ENCODE results near the gene NHEJ1.

Gene NHEJ1

GRCh38 chr2:219165058-219165911, 4.7 kb upstream of the NHEJ1 start:
- no peak for DNase-seq

- no peak for DNase-seq
Observed at GRCh38 chr2:219163156-219163555, 2.5 kb upstream of the NHEJ1 start.

DNA sequence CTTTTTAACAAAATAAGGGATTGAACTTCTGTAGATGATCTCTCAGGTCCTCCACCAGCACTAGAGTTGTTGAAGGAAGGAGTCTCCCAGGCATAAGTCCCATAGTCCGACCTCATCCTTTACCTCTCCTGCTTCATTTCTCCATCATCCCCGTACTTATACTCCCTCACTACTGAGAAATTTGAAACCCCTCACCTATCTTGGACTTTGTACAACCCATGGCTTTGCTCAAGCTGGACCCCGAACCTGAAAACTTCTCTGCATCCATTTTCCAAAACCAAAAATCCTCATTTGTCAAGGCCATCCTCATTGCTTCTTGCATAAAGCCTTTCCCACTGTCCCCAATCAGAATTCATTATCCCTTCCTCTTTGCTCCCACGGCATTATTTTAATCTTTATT, 482 bp upstream of the NHEJ1 start:
- no peak for DNase-seq

DNA sequence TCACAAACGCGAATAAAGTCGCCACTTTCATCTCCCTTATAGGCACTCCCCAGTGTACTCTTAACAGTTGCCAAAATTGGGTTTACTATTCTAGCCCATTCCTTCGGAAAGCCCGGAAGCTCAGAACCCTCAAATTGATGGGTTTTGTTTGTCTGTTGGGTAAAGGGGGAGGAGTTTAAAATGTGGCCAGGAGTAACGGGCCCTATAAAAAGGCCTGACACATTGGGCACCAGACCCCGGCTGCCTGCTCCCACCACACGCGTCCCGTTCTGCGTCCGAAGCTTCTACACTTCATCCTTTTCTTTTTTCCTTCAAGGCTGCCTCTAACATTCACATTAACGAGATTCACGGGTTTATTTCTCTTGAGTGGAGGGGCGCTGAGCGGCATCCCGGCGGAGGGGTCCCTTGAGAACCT, 837 bp downstream of the NHEJ1 start:
- DNase-seq, result no peak

DNA sequence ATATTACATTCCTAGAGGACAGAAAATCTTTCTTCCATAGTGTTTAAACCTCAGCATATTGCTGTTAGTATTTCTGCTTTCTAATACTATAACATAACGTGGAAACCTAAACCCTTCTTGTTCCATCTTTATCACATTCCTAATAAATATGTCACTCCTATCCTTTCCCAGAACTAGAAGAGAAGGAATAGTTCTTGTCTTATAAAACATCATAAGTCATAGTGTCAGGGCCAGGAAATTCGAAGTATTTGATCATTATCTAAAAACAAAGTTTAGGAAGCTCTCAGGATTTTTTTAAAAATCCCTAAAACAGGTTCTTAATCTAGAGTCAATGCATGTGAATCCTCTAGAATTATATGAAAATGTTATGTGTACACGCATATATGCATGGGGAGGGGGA, 2.0 kb downstream of the NHEJ1 start:
- DNase-seq, result no peak

DNA sequence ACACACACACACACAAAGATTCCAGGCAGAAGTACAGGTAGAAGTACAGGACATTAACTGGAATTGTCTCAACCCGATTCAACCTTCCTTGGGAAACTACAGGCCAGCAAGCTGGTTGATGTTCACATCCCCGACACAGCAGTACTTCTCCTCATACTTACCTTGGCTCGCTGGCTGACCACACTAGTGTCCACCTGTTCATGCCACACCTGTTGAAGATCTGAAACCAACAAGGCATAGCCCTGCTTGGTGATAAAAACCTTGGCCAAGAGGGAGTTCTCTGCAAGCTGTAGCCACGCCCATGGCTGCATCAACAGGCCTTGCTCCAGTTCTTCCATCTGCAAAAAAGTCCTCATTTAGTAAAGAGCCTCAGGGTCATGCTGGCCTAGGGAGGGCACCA, 2.6 kb downstream of the NHEJ1 start:
- DNase-seq, result no peak

- no peak for DNase-seq
Observed at GRCh38 chr2:219157396-219157795, 3.2 kb downstream of the NHEJ1 start.

GRCh38 chr2:219155054-219155644, 5.5 kb downstream of the NHEJ1 start:
- DNase-seq, result no peak

GRCh38 chr2:219149667-219150066, 10.9 kb downstream of the NHEJ1 start:
- DNase-seq, result no peak

DNA sequence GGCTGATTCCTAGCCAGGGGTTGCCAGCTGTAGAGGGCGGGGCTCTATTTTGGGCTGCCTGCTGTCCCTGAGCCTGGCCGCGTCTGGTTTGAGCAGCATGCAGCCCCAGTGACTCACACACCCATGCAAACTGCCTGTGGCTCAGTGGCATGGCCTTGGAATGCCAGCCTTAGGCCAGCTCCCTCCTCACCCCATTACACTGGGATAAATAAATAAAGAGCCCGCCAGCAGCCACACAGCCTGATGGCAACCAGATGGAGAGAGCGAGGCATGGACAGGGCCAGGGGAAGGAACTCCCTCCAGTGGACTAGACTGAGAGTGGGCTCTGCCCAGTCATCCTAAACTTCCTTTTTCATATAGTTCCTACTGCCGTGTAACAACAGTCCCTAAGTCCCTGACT, 18.3 kb downstream of the NHEJ1 start:
- DNase-seq, result no peak

- DNase-seq, result no peak
Observed at GRCh38 chr2:219140722-219141121, 19.9 kb downstream of the NHEJ1 start.

GRCh38 chr2:219133976-219134375, 26.6 kb downstream of the NHEJ1 start:
- no peak for DNase-seq

GRCh38 chr2:219131744-219132143, 28.9 kb downstream of the NHEJ1 start:
- DNase-seq, result no peak

- no peak for DNase-seq
Observed at GRCh38 chr2:219131327-219131726, 29.3 kb downstream of the NHEJ1 start.

- DNase-seq, result no peak
Observed at GRCh38 chr2:219129589-219129988, 31.0 kb downstream of the NHEJ1 start.

DNA sequence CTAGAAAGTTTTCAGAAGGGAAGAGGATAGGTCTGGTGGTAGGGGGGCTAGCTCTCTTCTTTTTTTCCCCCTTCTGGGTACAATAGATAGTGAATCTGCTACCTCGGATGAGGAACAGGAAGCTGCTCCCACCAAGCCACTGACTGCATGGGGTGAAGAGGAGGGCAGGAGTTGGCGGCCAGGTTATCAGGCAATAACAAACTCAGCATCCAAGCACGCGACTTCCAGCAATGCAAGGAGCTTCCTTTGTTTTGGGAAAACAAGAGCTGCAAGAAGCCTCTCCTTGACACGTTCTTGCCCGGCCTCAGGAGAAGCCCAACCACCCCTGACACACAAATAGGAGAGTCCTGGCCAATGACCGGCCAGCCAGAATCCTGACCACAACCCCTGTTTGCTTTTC, 32.2 kb downstream of the NHEJ1 start:
- DNase-seq, result no peak

DNA sequence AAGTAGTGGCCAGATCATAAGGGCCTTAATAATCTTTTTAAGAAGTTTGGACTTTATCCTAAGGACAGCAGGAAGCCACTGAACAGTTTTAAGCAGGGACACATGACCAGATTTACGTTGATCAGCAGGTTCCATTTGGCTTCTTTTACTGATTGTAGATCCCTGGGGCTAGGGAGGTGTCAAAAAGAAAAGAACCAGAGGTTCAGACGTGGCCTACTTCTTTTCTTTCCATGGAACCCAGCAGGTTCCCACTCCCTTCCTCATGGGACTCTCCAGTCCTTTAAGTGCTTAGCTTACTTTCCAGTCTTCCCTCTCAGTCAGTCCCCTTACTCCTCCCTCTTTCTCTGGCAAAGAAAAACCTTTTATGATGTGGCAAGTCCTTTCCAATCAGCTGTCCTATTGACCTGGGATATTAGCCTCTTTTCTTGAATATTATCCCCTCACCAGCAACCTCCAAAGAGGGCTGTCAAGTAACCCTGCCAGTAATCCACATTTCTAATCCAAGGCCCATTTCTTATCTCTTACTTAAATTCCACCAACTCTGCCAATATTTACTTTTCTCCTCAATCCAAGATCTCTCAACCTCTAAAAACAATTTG, 33.5 kb downstream of the NHEJ1 start:
- DNase-seq, result no peak

- no peak for DNase-seq
Observed at GRCh38 chr2:219126555-219126954, 34.1 kb downstream of the NHEJ1 start.

- DNase-seq, result no peak
Observed at GRCh38 chr2:219125886-219126270, 34.7 kb downstream of the NHEJ1 start.

DNA sequence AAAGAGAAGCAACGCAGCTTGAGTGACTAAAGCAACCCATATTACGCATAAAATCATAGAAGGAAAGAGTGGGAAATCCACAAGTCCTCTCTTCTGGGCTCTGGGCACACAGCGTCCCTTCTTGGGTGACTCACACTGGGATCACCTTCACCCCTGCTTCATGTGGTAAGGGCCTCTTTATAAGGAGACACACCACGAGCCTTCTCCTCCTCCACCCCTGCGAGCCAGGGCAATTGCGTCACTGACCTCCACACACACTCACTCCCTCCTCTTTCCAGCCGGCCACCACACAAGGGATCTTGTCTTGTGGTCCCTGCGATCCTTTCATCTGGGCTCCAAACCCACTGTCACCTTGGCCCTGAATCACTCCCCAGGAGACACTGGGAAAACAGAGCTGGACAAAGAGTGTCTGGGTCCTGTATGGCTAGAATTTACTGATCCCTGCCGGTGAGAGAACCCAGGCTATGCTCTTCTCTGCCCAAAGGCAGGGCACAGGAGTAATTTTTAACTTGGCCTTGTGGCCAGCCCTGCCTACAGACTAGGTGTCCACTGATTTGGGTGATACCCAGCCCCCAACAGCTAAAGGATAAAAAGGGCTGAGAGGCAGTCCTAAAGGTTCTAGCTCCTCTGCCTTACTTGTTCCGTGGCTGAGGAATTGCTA, 35.3 kb downstream of the NHEJ1 start:
- DNase-seq, result no peak

GRCh38 chr2:219124381-219125110, 36.1 kb downstream of the NHEJ1 start:
- no peak for DNase-seq

- no peak for DNase-seq
Observed at GRCh38 chr2:219123356-219124135, 37.1 kb downstream of the NHEJ1 start.
